HepG2 (cell line): ENCODE measurements around the gene STIM1. TPM values are rescaled to one million over a fixed set of nuclear protein-coding genes. Genes with fewer than 3 reads are reported as not detected.

Source experiments
- ARNT2 ChIP-seq: sonication (generic); formaldehyde crosslinking; IDR thresholded peaks from 2 replicates; pipeline ENCODE4 v1.8.0; 2022; ENCODE audit warnings: mild to moderate bottlenecking, low read depth, missing genetic modification reagents, moderate library complexity
- DNMT3B ChIP-seq: conservative IDR thresholded peaks from 2 replicates; pipeline ENCODE4 v1.6.1; 2016; ENCODE audit warnings: missing biosample characterization, control low read depth
- GPN1 ChIP-seq: sonication (generic); formaldehyde crosslinking; IDR thresholded peaks from 2 replicates; pipeline ENCODE4 v1.5.1; 2020; ENCODE audit warnings: missing genetic modification reagents, borderline replicate concordance
- RBAK ChIP-seq: sonication (generic); formaldehyde crosslinking; IDR thresholded peaks from 2 replicates; pipeline ENCODE4 v1.5.1; 2020; ENCODE audit warnings: mild to moderate bottlenecking, missing genetic modification reagents
- SAP130 ChIP-seq: IDR thresholded peaks from 2 replicates; pipeline ENCODE4 v1.6.1; 2016; ENCODE audit warnings: low read depth
- SIX4 ChIP-seq: sonication (generic); formaldehyde crosslinking; IDR thresholded peaks from 2 replicates; pipeline ENCODE4 v1.4.0; 2020; ENCODE audit warnings: missing genetic modification reagents
- SMARCC2 ChIP-seq: fragments of 450-650 bp; IDR thresholded peaks from 2 replicates; pipeline ENCODE4 v1.6.1; 2017; ENCODE audit warnings: antibody characterized with exemption, mild to moderate bottlenecking
- SP140L ChIP-seq: sonication (generic); formaldehyde crosslinking; IDR thresholded peaks from 2 replicates; pipeline ENCODE4 v1.4.0; 2020; ENCODE audit warnings: missing genetic modification reagents, borderline replicate concordance
- ZBTB3 ChIP-seq: sonication (generic); formaldehyde crosslinking; IDR thresholded peaks from 2 replicates; pipeline ENCODE4 v1.4.0; 2020; ENCODE audit warnings: low read depth, mild to moderate bottlenecking, moderate library complexity, missing genetic modification reagents, borderline replicate concordance
- ZFAT ChIP-seq: sonication (generic); formaldehyde crosslinking; conservative IDR thresholded peaks from 2 replicates; pipeline ENCODE4 v1.8.1; 2023; ENCODE audit warnings: missing genetic modification reagents, inconsistent platforms
- ZNF205 ChIP-seq: IDR thresholded peaks from 2 replicates; pipeline ENCODE4 v1.6.1; 2018; ENCODE audit warnings: missing biosample characterization, missing genetic modification reagents
- ZNF296 ChIP-seq: sonication (generic); formaldehyde crosslinking; conservative IDR thresholded peaks from 2 replicates; pipeline ENCODE4 v1.5.0; 2020; ENCODE audit warnings: mild to moderate bottlenecking, missing genetic modification reagents
- ZNF747 ChIP-seq: sonication (generic); formaldehyde crosslinking; IDR thresholded peaks from 2 replicates; pipeline ENCODE4 v1.8.1; 2023; ENCODE audit warnings: missing genetic modification reagents, mild to moderate bottlenecking, borderline replicate concordance
- ZNF761 ChIP-seq: sonication (generic); formaldehyde crosslinking; conservative IDR thresholded peaks from 2 replicates; pipeline ENCODE4 v1.4.0; 2020; ENCODE audit warnings: mild to moderate bottlenecking, missing genetic modification reagents
- ZNF792 ChIP-seq: IDR thresholded peaks from 2 replicates; pipeline ENCODE4 v1.6.1; 2016
- ZSCAN20 ChIP-seq: sonication (generic); formaldehyde crosslinking; IDR thresholded peaks from 2 replicates; pipeline ENCODE4 v1.4.0; 2020; ENCODE audit warnings: missing genetic modification reagents, mild to moderate bottlenecking, borderline replicate concordance
- polyA plus RNA-seq, 8 experiments: library from polyadenylated mRNA; depleted of rRNA in 3 of 8; stranded (reverse) in 7 of 8; unstranded in 1 of 8; fragments of >200 nt; fragmentation: Illumina TruSeq in 4 of 8; extraction: Trizol in 4 of 8; gene quantifications; 2 replicates each; pipeline versions ENCODE4 v1.2.1 to v1.2.3, GENCODE V29; 2011 to 2016; ENCODE audit warnings: low read depth in 4 of 8, missing spikeins in 1 of 8, mixed read lengths in 1 of 8; ENCODE audit not compliant: insufficient read depth in 1 of 8
- total RNA-seq, 5 experiments: library from RNA; depleted of rRNA; stranded (reverse); fragments of >200 nt; fragmentation: Illumina TruSeq; extraction: Trizol; gene quantifications; 2 replicates each; pipeline ENCODE4 v1.2.3, GENCODE V29; 2016; ENCODE audit warnings: low read depth in 1 of 5
- TF ChIP-seq, protein P1 (sequence below): sonication (generic); formaldehyde crosslinking; IDR thresholded peaks from 2 replicates; pipeline ENCODE4 v1.4.0; 2020; ENCODE audit warnings: missing genetic modification reagents, borderline replicate concordance
- TF ChIP-seq, protein P2 (sequence below): sonication (generic); formaldehyde crosslinking; IDR thresholded peaks from 2 replicates; pipeline ENCODE4 v1.4.0; 2020; ENCODE audit warnings: missing genetic modification reagents; ENCODE audit errors: not compliant biosample characterization
- TF ChIP-seq, protein P3 (sequence below): sonication (generic); formaldehyde crosslinking; IDR thresholded peaks from 2 replicates; pipeline ENCODE4 v1.5.0; 2020; ENCODE audit warnings: mild to moderate bottlenecking, missing genetic modification reagents
- TF ChIP-seq, protein P4 (sequence below): sonication (generic); formaldehyde crosslinking; IDR thresholded peaks from 2 replicates; pipeline ENCODE4 v1.5.1; 2020; ENCODE audit warnings: mild to moderate bottlenecking, missing genetic modification reagents, borderline replicate concordance
- TF ChIP-seq, protein P5 (sequence below): sonication (generic); formaldehyde crosslinking; IDR thresholded peaks from 2 replicates; pipeline ENCODE4 v1.5.0; 2020; ENCODE audit warnings: missing genetic modification reagents
- TF ChIP-seq, protein P6 (sequence below): sonication (generic); formaldehyde crosslinking; IDR thresholded peaks from 2 replicates; pipeline ENCODE4 v1.4.0; 2020; ENCODE audit warnings: missing genetic modification reagents

Gene STIM1
- total and polyA plus RNA-seq, 2 of the 13 experiments (the other 11 are each of a cell fraction or from before 2014, with no cell fraction given) = 19.2 to 28.5 TPM

DNA sequence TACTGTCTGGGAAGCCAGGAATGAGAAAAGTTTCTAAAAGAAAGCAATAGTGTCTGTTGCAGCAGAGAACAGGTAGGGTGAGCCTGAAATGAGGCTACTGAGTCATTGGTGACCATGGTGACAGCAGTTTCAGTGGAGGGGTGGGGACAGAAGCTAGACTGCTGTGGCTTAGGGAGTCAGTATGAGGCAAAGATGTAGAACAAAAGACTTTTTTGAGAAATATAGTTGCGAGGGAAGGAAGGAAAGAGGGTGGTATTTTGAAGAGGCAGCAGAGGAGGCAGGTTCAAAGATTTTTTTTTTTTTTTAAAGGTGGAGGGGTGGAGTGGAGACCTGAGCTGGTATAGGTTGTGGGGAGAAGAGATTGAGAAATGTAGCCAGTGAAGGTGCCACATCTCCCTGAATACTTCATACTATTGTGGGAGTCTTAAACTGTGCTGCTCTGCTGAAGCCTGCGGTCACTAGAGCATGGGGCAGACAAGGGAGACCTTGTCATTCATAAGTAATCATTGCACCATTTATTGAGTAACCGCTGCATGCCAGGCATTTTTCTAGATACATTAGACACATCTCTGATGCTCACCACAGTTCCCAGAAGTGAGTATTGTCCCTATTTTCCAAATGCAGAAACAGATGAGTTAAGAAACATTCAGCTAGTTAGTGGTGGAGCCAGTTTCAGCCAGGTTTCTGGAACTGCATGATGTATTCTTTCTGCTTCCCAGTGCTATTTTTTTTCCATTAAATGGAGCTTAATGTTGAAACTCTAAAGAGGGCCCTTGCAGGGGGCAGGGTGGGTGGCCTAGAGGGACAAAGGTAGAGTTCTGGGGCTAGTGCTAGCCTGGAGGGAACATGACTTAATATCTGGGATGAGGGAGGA lies 49.9 kb downstream of the STIM1 start (continued):
- TF ChIP-seq, protein P1, sequence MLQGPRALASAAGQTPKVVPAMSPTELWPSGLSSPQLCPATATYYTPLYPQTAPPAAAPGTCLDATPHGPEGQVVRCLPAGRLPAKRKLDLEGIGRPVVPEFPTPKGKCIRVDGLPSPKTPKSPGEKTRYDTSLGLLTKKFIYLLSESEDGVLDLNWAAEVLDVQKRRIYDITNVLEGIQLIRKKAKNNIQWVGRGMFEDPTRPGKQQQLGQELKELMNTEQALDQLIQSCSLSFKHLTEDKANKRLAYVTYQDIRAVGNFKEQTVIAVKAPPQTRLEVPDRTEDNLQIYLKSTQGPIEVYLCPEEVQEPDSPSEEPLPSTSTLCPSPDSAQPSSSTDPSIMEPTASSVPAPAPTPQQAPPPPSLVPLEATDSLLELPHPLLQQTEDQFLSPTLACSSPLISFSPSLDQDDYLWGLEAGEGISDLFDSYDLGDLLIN (CRISPR knock-in tag) = no peak
- TF ChIP-seq, protein P2, sequence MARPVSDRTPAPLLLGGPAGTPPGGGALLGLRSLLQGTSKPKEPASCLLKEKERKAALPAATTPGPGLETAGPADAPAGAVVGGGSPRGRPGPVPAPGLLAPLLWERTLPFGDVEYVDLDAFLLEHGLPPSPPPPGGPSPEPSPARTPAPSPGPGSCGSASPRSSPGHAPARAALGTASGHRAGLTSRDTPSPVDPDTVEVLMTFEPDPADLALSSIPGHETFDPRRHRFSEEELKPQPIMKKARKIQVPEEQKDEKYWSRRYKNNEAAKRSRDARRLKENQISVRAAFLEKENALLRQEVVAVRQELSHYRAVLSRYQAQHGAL (CRISPR knock-in tag) = no peak
- TF ChIP-seq ZSCAN20 (no peak), ZNF296 (no peak), ARNT2 (CRISPR knock-in tag) (no peak), SP140L (CRISPR knock-in tag) (0 out of 2 replicates have a peak, but pooled peaks have one; percentile 61), ZNF747 (CRISPR knock-in tag) (no peak), SMARCC2 (no peak), GPN1 (CRISPR knock-in tag) (no peak), ZNF792 (CRISPR knock-in tag) (no peak), DNMT3B (CRISPR knock-in tag) (no peak), RBAK (no peak), SAP130 (peak; percentile 91), SIX4 (CRISPR knock-in tag) (peak; percentile 49; the same call in 1 of the 2 replicates), ZFAT (no peak), ZNF205 (CRISPR knock-in tag) (no peak), ZNF761 (CRISPR knock-in tag) (no peak), ZBTB3 (no peak)
- TF ChIP-seq, protein P3, sequence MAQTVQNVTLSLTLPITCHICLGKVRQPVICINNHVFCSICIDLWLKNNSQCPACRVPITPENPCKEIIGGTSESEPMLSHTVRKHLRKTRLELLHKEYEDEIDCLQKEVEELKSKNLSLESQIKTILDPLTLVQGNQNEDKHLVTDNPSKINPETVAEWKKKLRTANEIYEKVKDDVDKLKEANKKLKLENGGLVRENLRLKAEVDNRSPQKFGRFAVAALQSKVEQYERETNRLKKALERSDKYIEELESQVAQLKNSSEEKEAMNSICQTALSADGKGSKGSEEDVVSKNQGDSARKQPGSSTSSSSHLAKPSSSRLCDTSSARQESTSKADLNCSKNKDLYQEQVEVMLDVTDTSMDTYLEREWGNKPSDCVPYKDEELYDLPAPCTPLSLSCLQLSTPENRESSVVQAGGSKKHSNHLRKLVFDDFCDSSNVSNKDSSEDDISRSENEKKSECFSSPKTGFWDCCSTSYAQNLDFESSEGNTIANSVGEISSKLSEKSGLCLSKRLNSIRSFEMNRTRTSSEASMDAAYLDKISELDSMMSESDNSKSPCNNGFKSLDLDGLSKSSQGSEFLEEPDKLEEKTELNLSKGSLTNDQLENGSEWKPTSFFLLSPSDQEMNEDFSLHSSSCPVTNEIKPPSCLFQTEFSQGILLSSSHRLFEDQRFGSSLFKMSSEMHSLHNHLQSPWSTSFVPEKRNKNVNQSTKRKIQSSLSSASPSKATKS = peak; percentile 70; the same call in 1 of the 2 replicates
- TF ChIP-seq, protein P4, sequence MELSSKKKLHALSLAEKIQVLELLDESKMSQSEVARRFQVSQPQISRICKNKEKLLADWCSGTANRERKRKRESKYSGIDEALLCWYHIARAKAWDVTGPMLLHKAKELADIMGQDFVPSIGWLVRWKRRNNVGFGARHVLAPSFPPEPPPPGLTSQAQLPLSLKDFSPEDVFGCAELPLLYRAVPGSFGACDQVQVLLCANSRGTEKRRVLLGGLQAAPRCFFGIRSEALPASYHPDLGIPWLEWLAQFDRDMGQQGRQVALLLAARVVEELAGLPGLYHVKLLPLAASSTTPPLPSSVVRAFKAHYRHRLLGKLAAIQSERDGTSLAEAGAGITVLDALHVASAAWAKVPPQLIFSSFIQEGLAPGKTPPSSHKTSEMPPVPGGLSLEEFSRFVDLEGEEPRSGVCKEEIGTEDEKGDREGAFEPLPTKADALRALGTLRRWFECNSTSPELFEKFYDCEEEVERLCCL (CRISPR knock-in tag) = no peak
- TF ChIP-seq, protein P5, sequence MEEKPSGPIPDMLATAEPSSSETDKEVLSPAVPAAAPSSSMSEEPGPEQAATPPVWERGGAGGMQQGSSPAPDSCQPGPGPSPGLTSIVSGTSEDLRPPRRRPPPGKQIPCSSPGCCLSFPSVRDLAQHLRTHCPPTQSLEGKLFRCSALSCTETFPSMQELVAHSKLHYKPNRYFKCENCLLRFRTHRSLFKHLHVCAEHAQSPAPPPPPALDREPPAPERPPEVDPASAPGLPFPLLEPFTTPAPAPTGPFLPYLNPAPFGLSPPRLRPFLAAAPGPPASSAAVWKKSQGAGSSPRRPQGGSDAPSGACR (CRISPR knock-in tag) = no peak
- TF ChIP-seq, protein P6, sequence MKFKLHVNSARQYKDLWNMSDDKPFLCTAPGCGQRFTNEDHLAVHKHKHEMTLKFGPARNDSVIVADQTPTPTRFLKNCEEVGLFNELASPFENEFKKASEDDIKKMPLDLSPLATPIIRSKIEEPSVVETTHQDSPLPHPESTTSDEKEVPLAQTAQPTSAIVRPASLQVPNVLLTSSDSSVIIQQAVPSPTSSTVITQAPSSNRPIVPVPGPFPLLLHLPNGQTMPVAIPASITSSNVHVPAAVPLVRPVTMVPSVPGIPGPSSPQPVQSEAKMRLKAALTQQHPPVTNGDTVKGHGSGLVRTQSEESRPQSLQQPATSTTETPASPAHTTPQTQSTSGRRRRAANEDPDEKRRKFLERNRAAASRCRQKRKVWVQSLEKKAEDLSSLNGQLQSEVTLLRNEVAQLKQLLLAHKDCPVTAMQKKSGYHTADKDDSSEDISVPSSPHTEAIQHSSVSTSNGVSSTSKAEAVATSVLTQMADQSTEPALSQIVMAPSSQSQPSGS = peak; percentile 90
